ENCODE measurements around the gene GNG2. TPM values are rescaled to one million over a fixed set of nuclear protein-coding genes. Genes with fewer than 3 reads are reported as not detected.

The GNG2 gene
- total RNA-seq, 1 experiment from 2014 or later: 8.6 TPM

DNA sequence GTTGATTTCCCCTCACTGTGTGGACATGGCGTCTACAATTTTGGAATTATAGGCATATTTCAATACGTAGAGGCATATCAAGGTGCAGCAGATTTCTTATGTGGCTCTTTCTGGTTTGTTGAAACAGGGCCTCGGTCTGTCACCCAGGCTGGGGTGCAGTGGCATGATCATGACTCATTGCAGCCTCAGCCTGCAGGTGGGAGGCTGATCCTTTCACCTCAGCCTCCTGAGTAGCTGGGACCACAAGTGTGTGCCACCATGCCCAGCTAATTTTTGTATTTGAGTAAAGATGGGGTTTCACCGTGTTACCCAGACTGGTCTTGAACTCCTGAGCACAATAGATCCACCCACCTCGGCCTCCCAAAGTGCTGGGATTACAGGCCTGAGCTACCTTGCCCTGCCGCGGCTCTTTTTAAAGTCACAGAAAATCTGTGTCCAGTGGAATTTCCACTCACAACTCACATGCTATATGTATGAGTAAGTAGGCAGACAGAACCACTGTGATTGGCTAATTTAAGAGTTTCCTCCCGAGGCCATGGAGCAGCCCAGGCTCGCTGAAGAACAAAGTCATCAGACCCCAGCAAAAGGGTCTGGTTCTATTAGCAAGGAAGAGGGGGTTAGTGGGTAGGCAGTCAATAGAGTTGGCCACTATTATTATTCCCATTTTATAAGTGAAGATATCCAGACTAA is 9.1 kb downstream of the GNG2 start:
- H3K4me3 Mint-ChIP-seq (ENCODE audit: unreplicated experiment): no peak overlapping the region
- CTCF ChIA-PET: interaction anchor here (0.6 kb wide), 1 partner anchor 366 kb away, joined by 4 read pairs; no protein-coding TSS in a partner anchor

GRCh38 chr14:51870606-51871005 is 10.2 kb downstream of the GNG2 start:
- Mint-ChIP-seq H3K4me1 (ENCODE audit: low read depth, unreplicated experiment) (peaks cover 7% of the 10 kb centered on the region), H3K36me3 (ENCODE audit: insufficient read depth, unreplicated experiment) (no peaks in the 10 kb centered on the region), H3K27ac (ENCODE audit: unreplicated experiment) (no peak overlapping the region), H3K9me3 (ENCODE audit: unreplicated experiment) (no peaks in the 10 kb centered on the region), H3K27me3 (ENCODE audit: insufficient read depth, unreplicated experiment) (no peaks in the 10 kb centered on the region), H3K4me3 (ENCODE audit: unreplicated experiment) (no peak overlapping the region)
- Histone ChIP-seq H3K9me3 (no peaks in the 10 kb centered on the region), H3K4me3 (ENCODE audit: low read depth, low read length) (no peak overlapping the region), H3K27me3 (replicated peaks; ENCODE audit: control insufficient read depth, insufficient read depth, low read length) (no peaks in the 10 kb centered on the region), H3K36me3 (ENCODE audit: control insufficient read depth, insufficient read depth, low read length) (no peaks in the 10 kb centered on the region), H3K4me1 (peaks cover 26% of the 10 kb centered on the region)
- DNase-seq: no peak
- TF ChIP-seq CTCF (IDR thresholded peaks at IDR 0.05; ENCODE audit: insufficient read depth in 1 of 2, low read depth in 1 of 2, low read length in 1 of 2, severe bottlenecking in 1 of 2, unreplicated experiment in 1 of 2): no peak
- POLR2A ChIA-PET: no interaction called here
- intact Hi-C loops (cut with micrococcal nuclease; ENCODE audit: unreplicated experiment): no loop called here
- BruUV-seq (replicated peaks): no TSS peak
- CTCF ChIA-PET: no interaction called here

More for the DNA sequence above, 9.1 kb downstream of the GNG2 start:
- TF ChIP-seq CTCF (IDR thresholded peaks at IDR 0.05; ENCODE audit: insufficient read depth in 1 of 2, low read depth in 1 of 2, low read length in 1 of 2, severe bottlenecking in 1 of 2, unreplicated experiment in 1 of 2): no peak
- intact Hi-C loops (cut with micrococcal nuclease; ENCODE audit: unreplicated experiment): no loop called here
- no TSS peak for BruUV-seq (replicated peaks)
- no peak overlapping the region for H3K4me3 ChIP-seq (ENCODE audit: low read depth, low read length)
- H3K9me3 ChIP-seq: no peaks in the 10 kb centered on the region
- Mint-ChIP-seq H3K4me1 (ENCODE audit: low read depth, unreplicated experiment) (peaks cover 14% of the 10 kb centered on the region), H3K36me3 (ENCODE audit: insufficient read depth, unreplicated experiment) (no peaks in the 10 kb centered on the region), H3K27ac (ENCODE audit: unreplicated experiment) (no peak overlapping the region), H3K9me3 (ENCODE audit: unreplicated experiment) (no peaks in the 10 kb centered on the region), H3K27me3 (ENCODE audit: insufficient read depth, unreplicated experiment) (no peaks in the 10 kb centered on the region)
- POLR2A ChIA-PET: no interaction called here
- no peak for DNase-seq
- H3K4me1 ChIP-seq: peaks cover 36% of the 10 kb centered on the region
- H3K36me3 ChIP-seq (ENCODE audit: control insufficient read depth, insufficient read depth, low read length): no peaks in the 10 kb centered on the region
- H3K27me3 ChIP-seq (replicated peaks; ENCODE audit: control insufficient read depth, insufficient read depth, low read length): no peaks in the 10 kb centered on the region

DNA sequence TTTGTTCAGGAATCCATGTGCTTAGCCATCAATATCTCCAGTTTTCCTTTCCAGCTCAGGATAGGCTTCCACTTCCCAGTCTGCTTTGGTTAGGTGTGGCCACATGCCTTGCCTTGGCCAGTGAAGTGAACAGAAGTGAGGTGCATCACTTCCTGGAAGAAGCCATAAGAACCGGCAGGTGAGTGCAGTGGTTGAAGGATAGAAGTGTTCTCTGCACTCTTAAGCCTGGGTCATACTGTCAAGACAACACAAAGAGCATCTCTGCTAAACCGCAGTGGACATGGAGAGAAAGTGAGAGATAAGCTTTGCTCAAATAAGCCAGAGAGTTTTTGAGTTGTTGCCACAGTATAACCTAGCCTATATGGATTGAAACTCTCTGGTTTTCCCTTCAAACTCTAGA is 11.4 kb downstream of the GNG2 start:
- no peaks in the 10 kb centered on the region for H3K27me3 ChIP-seq (replicated peaks; ENCODE audit: control insufficient read depth, insufficient read depth, low read length)
- no peak for DNase-seq
- H3K9me3 Mint-ChIP-seq (ENCODE audit: unreplicated experiment): no peaks in the 10 kb centered on the region
- H3K36me3 ChIP-seq (ENCODE audit: control insufficient read depth, insufficient read depth, low read length): no peaks in the 10 kb centered on the region
- H3K4me3 Mint-ChIP-seq (ENCODE audit: unreplicated experiment): no peak overlapping the region
- no peaks in the 10 kb centered on the region for H3K27me3 Mint-ChIP-seq (ENCODE audit: insufficient read depth, unreplicated experiment)
- no peaks in the 10 kb centered on the region for H3K9me3 ChIP-seq
- H3K4me1 ChIP-seq: peaks cover 16% of the 10 kb centered on the region
- no TSS peak for BruUV-seq (replicated peaks)
- no peak overlapping the region for H3K4me3 ChIP-seq (ENCODE audit: low read depth, low read length)
- H3K4me1 Mint-ChIP-seq (ENCODE audit: low read depth, unreplicated experiment): peaks cover 7% of the 10 kb centered on the region
- TF ChIP-seq CTCF (IDR thresholded peaks at IDR 0.05; ENCODE audit: insufficient read depth in 1 of 2, low read depth in 1 of 2, low read length in 1 of 2, severe bottlenecking in 1 of 2, unreplicated experiment in 1 of 2): no peak
- H3K36me3 Mint-ChIP-seq (ENCODE audit: insufficient read depth, unreplicated experiment): no peaks in the 10 kb centered on the region
- ChIA-PET CTCF (no interaction called here), POLR2A (no interaction called here)
- intact Hi-C loops (cut with micrococcal nuclease; ENCODE audit: unreplicated experiment): no loop called here
- H3K27ac Mint-ChIP-seq (ENCODE audit: unreplicated experiment): no peak overlapping the region

All from Caco-2 (cell line).